Measurements from ENCODE around the gene XXYLT1.

Gene XXYLT1

GRCh38 chr3:195268576-195269309 is 2.2 kb downstream of the XXYLT1 start:
- no peak for DNase-seq (ENCODE audit: extremely low spot score)
- ChIA-PET CTCF (interaction anchor here (0.9 to 12.6 kb wide), 10 partner anchors 7 to 597 kb away, joined by 3 to 215 read pairs (median 16); partner anchors contain the start of gene LSG1), POLR2A (no interaction called here)
- TF ChIP-seq CTCF (IDR thresholded peaks at IDR 0.05; ENCODE audit: control extremely low read depth, extremely low read depth, low read depth, missing control alignments), result no peak

GRCh38 chr3:195267096-195267495 is 3.9 kb downstream of the XXYLT1 start:
- ChIA-PET POLR2A (no interaction called here), CTCF (interaction anchor here (0.8 to 12.6 kb wide), 4 partner anchors 136 to 596 kb away, joined by 3 to 215 read pairs (median 16); no protein-coding TSS in a partner anchor)
- TF ChIP-seq CTCF (IDR thresholded peaks at IDR 0.05; ENCODE audit: control extremely low read depth, extremely low read depth, low read depth, missing control alignments), result no peak
- no peak for DNase-seq (ENCODE audit: extremely low spot score)

- no peak for TF ChIP-seq CTCF (IDR thresholded peaks at IDR 0.05; ENCODE audit: control extremely low read depth, extremely low read depth, low read depth, missing control alignments)
- no peak for DNase-seq (ENCODE audit: extremely low spot score)
- ChIA-PET POLR2A (no interaction called here), CTCF (interaction anchor here (0.8 to 12.6 kb wide), 2 partner anchors 136 to 257 kb away, joined by 3 to 215 read pairs; no protein-coding TSS in a partner anchor)
Observed at GRCh38 chr3:195266428-195266827, 4.5 kb downstream of the XXYLT1 start.

GRCh38 chr3:195265363-195265976 is 5.5 kb downstream of the XXYLT1 start:
- DNase-seq (ENCODE audit: extremely low spot score), result no peak
- ChIA-PET POLR2A (no interaction called here), CTCF (interaction anchor here (1.5 to 1.7 kb wide), 2 partner anchors 17 to 583 kb away, joined by 4 read pairs; no protein-coding TSS in a partner anchor)
- no peak for TF ChIP-seq CTCF (IDR thresholded peaks at IDR 0.05; ENCODE audit: control extremely low read depth, extremely low read depth, low read depth, missing control alignments)

GRCh38 chr3:195263925-195264600 is 6.9 kb downstream of the XXYLT1 start:
- no peak for DNase-seq (ENCODE audit: extremely low spot score)
- TF ChIP-seq CTCF (IDR thresholded peaks at IDR 0.05; ENCODE audit: control extremely low read depth, extremely low read depth, low read depth, missing control alignments), result no peak
- ChIA-PET POLR2A (no interaction called here), CTCF (interaction anchor here (1.0 to 3.9 kb wide), 6 partner anchors 6 to 593 kb away, joined by 3 to 72 read pairs (median 10); partner anchors contain the start of genes LSG1 and XXYLT1)

GRCh38 chr3:195263193-195263924 is 7.6 kb downstream of the XXYLT1 start:
- DNase-seq (ENCODE audit: extremely low spot score), result no peak
- no peak for TF ChIP-seq CTCF (IDR thresholded peaks at IDR 0.05; ENCODE audit: control extremely low read depth, extremely low read depth, low read depth, missing control alignments)
- ChIA-PET POLR2A (no interaction called here), CTCF (interaction anchor here (1.4 to 3.9 kb wide), 7 partner anchors 7 to 592 kb away, joined by 3 to 72 read pairs (median 17); partner anchors contain the start of genes LSG1 and XXYLT1)

Measured in GM10248 (cell line).